GM18517 (cell line): Measurements from ENCODE around the gene SHC1.

Source experiments
- ATAC-seq: cut with Tn5 transposase; IDR thresholded peaks from one replicate; pipeline ENCODE4 v1.9.1; 2021; ENCODE audit warnings: mild to moderate bottlenecking, moderate library complexity; ENCODE audit not compliant: unreplicated experiment

The SHC1 gene

GRCh38 chr1:155009221-155009711 is 38.7 kb upstream of the SHC1 start:
- ATAC-seq, result no peak

GRCh38 chr1:155008015-155008941 is 37.7 kb upstream of the SHC1 start:
- no peak for ATAC-seq

GRCh38 chr1:155007251-155007828 is 36.8 kb upstream of the SHC1 start:
- no peak for ATAC-seq

- ATAC-seq, result no peak
Measured at GRCh38 chr1:155006601-155007101, 36.1 kb upstream of the SHC1 start.

- no peak for ATAC-seq
Measured at GRCh38 chr1:155005076-155006011, 34.8 kb upstream of the SHC1 start.

- no peak for ATAC-seq
Measured at GRCh38 chr1:155004352-155005075, 34.0 kb upstream of the SHC1 start.

GRCh38 chr1:155003766-155004351 is 33.3 kb upstream of the SHC1 start:
- ATAC-seq, result no peak

- ATAC-seq, result no peak
Measured at GRCh38 chr1:155003227-155003765, 32.7 kb upstream of the SHC1 start.

GRCh38 chr1:155002464-155003226 is 32.1 kb upstream of the SHC1 start, which contains the start of gene ZBTB7B:
Gene ZBTB7B (plus strand): TSS chr1:155002802. CDS start chr1:155014661, 11,859 bp downstream.
- ATAC-seq, result no peak

- peak; percentile 37 for ATAC-seq
Measured at GRCh38 chr1:155001675-155002463, 31.3 kb upstream of the SHC1 start.

- no peak for ATAC-seq
Measured at GRCh38 chr1:155001425-155001674, 30.8 kb upstream of the SHC1 start.

GRCh38 chr1:155000726-155001424 is 30.3 kb upstream of the SHC1 start:
- peak; percentile 34 for ATAC-seq

- ATAC-seq, result no peak
Measured at GRCh38 chr1:155000411-155000725, 29.8 kb upstream of the SHC1 start.

- ATAC-seq, result no peak
Measured at GRCh38 chr1:154999571-155000410, 29.2 kb upstream of the SHC1 start.

GRCh38 chr1:154998818-154999570 is 28.4 kb upstream of the SHC1 start:
- ATAC-seq, result no peak

- no peak for ATAC-seq
Measured at GRCh38 chr1:154998201-154998780, 27.7 kb upstream of the SHC1 start.
